RWPE2 (cell line): Measurements from ENCODE around the gene ZBTB2.
A peak's percentile ranks its signal among the peaks of the same experiment; 100 is the strongest.

Experiments used
- ATAC-seq: fragments of 200-7000 bp; cut with Tn5 transposase; 3 replicates; pipeline ENCODE4 v1.9.1; 2021; ENCODE audit warnings: low read depth
- DNase-seq: peaks from one replicate; pipeline ENCODE4 v3.0.0-alpha.2; 2020; ENCODE audit warnings: low spot score
- H3K27ac ChIP-seq: fragments of 450-650 bp; 2 replicates; pipeline ENCODE4 v1.5.1; 2017; ENCODE audit warnings: mild to moderate bottlenecking; ENCODE audit not compliant: poor library complexity, severe bottlenecking
- H3K27me3 ChIP-seq: fragments of 250-450 bp; sonication (Bioruptor Pico); 2 replicates; pipeline ENCODE4 v1.5.1; 2021; ENCODE audit warnings: mild to moderate bottlenecking, moderate library complexity; ENCODE audit not compliant: insufficient read depth, poor library complexity, severe bottlenecking
- H3K36me3 ChIP-seq: fragments of 250-450 bp; sonication (Bioruptor Pico); 2 replicates; pipeline ENCODE4 v1.5.1; 2020; ENCODE audit warnings: low read depth, mild to moderate bottlenecking, moderate library complexity
- H3K4me1 ChIP-seq: fragments of 250-450 bp; sonication (Bioruptor Pico); 2 replicates; pipeline ENCODE4 v1.5.1; 2021; ENCODE audit warnings: mild to moderate bottlenecking, moderate library complexity; ENCODE audit not compliant: insufficient read depth, poor library complexity, severe bottlenecking
- H3K4me3 ChIP-seq: fragments of 250-450 bp; sonication (Bioruptor Pico); 2 replicates; pipeline ENCODE4 v1.5.1; 2021; ENCODE audit warnings: mild to moderate bottlenecking, moderate library complexity; ENCODE audit not compliant: severe bottlenecking
- H3K9me3 ChIP-seq: fragments of 250-450 bp; sonication (Bioruptor Pico); 2 replicates; pipeline ENCODE4 v1.5.1; 2021; ENCODE audit warnings: mild to moderate bottlenecking, moderate library complexity; ENCODE audit not compliant: severe bottlenecking
- TF ChIP-seq, protein P1 (sequence below): fragments of 450-650 bp; IDR thresholded peaks from one replicate; pipeline ENCODE4 v1.5.1; 2017; ENCODE audit warnings: mild to moderate bottlenecking, moderate library complexity; ENCODE audit not compliant: poor library complexity, severe bottlenecking

The ZBTB2 gene

DNA sequence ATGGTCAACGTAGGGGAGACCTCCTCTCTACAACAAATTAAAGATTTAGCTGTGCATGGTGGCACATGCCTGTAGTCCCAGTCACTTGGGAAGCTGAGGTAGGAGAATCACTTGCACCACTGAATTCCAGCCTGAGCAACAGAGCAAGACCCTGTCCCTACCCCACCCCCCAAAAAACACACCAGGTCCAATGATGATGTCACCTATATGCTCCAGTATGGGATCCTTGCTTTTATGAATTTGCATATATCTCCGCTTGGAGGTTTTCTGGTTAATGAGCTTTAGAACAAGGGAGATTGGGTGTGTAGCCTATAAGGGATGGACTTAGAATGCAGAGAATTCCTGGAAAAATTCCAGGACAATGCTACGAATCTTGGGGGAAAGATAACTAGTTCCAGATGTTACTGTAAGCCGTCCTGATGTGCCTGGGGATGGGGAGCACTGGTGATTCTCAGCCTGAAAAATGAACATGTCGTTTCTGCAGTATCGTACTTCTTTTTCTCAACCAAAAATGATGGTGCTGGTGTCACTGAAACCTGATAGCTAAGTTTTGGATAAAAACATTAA, 61.1 kb downstream of the ZBTB2 start:
- H3K27ac ChIP-seq = no peak overlapping the region
- H3K27me3 ChIP-seq = no peaks in the 10 kb centered on the region
- TF ChIP-seq, protein P1, sequence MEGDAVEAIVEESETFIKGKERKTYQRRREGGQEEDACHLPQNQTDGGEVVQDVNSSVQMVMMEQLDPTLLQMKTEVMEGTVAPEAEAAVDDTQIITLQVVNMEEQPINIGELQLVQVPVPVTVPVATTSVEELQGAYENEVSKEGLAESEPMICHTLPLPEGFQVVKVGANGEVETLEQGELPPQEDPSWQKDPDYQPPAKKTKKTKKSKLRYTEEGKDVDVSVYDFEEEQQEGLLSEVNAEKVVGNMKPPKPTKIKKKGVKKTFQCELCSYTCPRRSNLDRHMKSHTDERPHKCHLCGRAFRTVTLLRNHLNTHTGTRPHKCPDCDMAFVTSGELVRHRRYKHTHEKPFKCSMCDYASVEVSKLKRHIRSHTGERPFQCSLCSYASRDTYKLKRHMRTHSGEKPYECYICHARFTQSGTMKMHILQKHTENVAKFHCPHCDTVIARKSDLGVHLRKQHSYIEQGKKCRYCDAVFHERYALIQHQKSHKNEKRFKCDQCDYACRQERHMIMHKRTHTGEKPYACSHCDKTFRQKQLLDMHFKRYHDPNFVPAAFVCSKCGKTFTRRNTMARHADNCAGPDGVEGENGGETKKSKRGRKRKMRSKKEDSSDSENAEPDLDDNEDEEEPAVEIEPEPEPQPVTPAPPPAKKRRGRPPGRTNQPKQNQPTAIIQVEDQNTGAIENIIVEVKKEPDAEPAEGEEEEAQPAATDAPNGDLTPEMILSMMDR = no peak
- no peaks in the 10 kb centered on the region for H3K4me1 ChIP-seq
- no peak overlapping the region for H3K4me3 ChIP-seq
- ATAC-seq (no peak), DNase-seq (no peak)
- H3K9me3 ChIP-seq = no peaks in the 10 kb centered on the region
- H3K36me3 ChIP-seq = no peaks in the 10 kb centered on the region

DNA sequence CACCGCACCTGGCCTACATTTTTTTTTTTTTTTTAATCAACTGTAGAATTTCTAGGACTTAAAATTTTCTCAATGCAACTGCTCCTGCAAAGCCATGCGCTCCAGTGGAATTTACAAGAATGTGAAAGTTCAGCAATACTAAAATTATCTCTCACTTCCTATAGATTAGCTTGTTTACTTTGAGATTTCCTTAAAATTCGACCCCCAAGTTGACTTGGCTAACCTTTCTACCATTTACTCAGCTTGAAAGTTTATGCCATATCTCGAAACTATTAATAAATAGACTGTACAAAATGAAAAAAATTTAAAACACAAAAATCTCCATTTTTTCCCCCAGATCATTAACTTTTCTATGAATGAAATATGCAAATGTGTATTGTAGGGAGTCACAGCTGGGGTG, 64.3 kb downstream of the ZBTB2 start:
- Histone ChIP-seq H3K4me3 (no peak overlapping the region), H3K9me3 (no peaks in the 10 kb centered on the region), H3K36me3 (no peaks in the 10 kb centered on the region), H3K27me3 (no peaks in the 10 kb centered on the region), H3K27ac (no peak overlapping the region), H3K4me1 (peaks cover 11% of the 10 kb centered on the region)
- ATAC-seq = no peak
- DNase-seq = no peak
- TF ChIP-seq, protein P1 = no peak

DNA sequence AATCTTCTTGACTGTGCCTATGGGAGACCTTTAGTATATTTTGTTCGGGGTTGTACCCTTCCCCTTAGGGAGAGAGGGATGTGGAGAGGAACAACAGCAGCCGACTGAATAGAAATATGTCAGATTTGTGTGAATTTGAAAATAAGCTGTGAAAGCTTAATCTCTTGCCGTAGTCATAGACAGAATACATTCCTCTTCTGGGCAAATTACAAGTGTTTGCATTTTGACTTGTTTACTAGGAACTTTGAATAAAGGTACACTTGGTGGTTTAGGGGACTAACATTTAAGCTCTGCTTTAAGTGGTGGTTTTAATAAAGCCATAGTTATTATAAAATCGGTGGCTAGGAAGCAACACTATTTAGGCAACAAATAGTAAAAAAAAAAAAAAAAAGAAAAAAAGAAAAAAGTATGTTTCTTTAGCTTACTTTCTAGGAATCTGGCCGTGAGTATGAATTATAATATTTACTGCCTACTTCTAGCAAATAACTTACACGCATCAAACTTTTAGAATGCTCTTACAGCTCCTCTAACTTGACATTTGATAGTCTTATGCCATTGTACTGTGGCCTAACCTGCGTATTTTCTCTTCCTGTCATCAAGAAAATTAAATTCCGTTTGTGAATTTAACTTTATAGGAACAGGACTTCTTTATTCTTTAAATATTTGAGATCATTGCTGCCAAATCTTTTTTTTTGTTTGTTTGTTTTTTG, 65.1 kb downstream of the ZBTB2 start:
- no peaks in the 10 kb centered on the region for H3K36me3 ChIP-seq
- H3K9me3 ChIP-seq = no peaks in the 10 kb centered on the region
- peak overlapping the region; percentile 42 for H3K4me3 ChIP-seq
- DNase-seq (no peak), ATAC-seq (no peak)
- peaks cover 11% of the 10 kb centered on the region for H3K4me1 ChIP-seq
- TF ChIP-seq, protein P1 = no peak
- no peak overlapping the region for H3K27ac ChIP-seq
- no peaks in the 10 kb centered on the region for H3K27me3 ChIP-seq

DNA sequence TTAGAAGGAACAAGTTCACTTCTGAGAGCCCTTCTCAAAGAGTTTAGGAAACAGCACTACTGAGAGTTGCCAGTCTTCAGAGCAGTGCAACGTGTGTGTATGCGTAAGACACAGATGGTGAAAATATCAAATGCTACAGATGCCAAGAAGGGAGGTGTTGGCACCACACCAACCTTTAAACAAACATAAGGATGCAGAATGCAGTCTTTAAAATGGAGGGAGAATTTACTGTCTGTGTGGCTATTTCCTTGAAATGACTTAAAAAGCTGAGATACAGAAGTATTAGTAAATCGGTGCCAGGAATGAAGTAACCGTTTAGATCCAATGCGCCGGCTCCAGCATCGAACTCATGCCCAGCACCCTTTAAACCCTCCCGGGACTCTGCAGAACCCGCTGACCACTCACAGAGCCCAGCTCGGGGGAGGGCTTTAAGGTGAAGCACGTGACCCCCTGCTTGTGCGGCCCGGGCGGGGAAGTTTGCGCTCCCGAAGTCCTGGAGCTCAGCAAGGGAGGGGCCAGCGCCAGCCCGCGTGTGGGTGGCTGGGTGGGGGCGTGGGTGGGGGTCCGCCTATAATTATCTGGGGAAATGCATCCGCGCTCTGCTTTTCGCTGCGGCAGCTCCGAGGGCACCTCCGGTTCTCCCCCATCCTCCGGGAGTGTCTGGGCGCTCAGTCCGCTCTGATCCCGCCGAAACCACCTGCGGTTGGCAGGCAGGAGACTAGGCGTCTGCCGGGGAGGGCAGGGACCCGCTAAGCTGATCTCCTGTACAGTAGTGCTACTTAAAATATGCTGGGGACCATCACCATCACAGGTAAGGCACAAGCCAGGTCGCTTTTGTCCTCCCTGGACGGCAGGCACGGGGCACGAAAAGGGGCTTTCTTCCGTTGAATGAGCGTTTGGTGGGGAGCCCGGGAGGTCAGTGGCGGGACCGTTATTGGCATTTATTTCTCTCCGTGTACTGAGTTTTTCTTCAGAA, 66.0 kb downstream of the ZBTB2 start:
- Histone ChIP-seq H3K36me3 (no peaks in the 10 kb centered on the region), H3K4me3 (peak overlapping the region; percentile 42), H3K27me3 (no peaks in the 10 kb centered on the region), H3K9me3 (no peaks in the 10 kb centered on the region), H3K4me1 (peaks cover 11% of the 10 kb centered on the region), H3K27ac (no peak overlapping the region)
- TF ChIP-seq, protein P1 = no peak
- DNase-seq = no peak
- ATAC-seq = peak; percentile 68
